AG09309 (cell line): Measurements from ENCODE around the gene GFOD1.

Experiments used
- DNase-seq: peaks from one replicate; pipeline ENCODE4 v3.0.0-alpha.2; 2010; ENCODE audit warnings: low read depth
- H3K4me3 ChIP-seq: 2 replicates; pipeline ENCODE4 v1.5.1; 2011; ENCODE audit warnings: mild to moderate bottlenecking, low read depth, low read length, moderate library complexity; ENCODE audit not compliant: control insufficient read depth
- TF ChIP-seq, protein P1 (sequence below): IDR thresholded peaks from 2 replicates; pipeline ENCODE4 v1.5.1; 2011; ENCODE audit warnings: mild to moderate bottlenecking, low read depth, low read length, inconsistent platforms; ENCODE audit not compliant: insufficient read depth, control insufficient read depth; ENCODE audit errors: missing control alignments

GFOD1 gene

DNA sequence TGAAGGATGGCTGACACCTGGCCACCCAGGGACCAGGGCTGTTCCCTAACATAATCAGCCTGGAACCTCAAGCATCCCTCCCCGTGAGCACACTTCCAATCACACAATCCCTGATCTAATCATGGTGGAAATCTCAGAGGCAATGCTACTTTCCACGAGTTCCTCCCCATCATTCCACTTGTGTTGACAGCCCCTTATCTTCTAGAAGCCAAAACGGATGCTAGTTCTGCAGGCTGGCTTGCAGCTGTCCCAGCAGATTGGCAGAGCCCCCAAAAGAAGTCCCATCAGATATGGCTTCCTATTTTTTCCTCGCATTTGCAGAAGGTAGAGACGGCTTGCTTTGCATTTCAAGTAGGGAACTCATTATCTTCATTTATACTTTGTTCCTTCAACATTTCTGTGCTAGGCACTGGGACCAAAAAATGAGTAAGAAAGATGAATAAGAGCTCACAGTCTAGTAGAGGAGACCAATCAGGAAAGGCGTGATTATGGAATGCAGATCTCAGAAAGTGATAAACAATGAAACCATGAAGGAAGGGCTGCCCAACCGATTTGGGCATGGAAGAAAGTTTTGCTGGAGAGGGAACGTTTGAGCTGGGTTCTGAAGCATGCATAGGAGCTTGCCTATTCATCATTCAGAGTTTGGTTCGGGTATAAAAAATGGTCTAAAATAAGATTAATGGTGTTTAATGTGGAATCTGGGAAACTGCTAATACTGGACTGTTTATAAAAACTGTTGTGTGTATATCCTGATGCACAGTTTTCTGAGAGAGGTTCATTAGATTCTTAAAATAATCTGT, 114.5 kb downstream of the GFOD1 start:
- DNase-seq = no peak
- TF ChIP-seq, protein P1, sequence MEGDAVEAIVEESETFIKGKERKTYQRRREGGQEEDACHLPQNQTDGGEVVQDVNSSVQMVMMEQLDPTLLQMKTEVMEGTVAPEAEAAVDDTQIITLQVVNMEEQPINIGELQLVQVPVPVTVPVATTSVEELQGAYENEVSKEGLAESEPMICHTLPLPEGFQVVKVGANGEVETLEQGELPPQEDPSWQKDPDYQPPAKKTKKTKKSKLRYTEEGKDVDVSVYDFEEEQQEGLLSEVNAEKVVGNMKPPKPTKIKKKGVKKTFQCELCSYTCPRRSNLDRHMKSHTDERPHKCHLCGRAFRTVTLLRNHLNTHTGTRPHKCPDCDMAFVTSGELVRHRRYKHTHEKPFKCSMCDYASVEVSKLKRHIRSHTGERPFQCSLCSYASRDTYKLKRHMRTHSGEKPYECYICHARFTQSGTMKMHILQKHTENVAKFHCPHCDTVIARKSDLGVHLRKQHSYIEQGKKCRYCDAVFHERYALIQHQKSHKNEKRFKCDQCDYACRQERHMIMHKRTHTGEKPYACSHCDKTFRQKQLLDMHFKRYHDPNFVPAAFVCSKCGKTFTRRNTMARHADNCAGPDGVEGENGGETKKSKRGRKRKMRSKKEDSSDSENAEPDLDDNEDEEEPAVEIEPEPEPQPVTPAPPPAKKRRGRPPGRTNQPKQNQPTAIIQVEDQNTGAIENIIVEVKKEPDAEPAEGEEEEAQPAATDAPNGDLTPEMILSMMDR = no peak
- H3K4me3 ChIP-seq = no peak overlapping the region

DNA sequence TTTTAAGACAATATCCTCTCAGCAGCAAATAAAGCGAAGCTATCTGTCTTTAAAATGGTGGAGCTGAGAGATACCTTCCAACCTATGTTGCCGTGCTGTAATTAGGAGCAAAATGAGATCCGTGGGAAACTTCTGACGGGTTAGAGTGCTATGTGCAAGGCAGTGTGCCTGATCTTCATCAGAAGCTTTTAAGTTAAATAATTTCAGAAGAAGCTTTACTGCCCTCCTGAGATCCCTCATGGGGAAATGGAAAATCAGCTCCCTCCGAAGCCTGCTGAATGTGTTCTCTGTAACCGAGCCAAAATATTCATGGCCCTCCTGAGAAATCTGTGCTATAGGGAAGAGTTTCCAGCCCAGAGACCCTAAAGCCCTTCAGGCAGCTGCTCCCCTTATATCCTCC, 115.3 kb downstream of the GFOD1 start:
- no peak for DNase-seq
- no peak overlapping the region for H3K4me3 ChIP-seq
- TF ChIP-seq, protein P1 = no peak

DNA sequence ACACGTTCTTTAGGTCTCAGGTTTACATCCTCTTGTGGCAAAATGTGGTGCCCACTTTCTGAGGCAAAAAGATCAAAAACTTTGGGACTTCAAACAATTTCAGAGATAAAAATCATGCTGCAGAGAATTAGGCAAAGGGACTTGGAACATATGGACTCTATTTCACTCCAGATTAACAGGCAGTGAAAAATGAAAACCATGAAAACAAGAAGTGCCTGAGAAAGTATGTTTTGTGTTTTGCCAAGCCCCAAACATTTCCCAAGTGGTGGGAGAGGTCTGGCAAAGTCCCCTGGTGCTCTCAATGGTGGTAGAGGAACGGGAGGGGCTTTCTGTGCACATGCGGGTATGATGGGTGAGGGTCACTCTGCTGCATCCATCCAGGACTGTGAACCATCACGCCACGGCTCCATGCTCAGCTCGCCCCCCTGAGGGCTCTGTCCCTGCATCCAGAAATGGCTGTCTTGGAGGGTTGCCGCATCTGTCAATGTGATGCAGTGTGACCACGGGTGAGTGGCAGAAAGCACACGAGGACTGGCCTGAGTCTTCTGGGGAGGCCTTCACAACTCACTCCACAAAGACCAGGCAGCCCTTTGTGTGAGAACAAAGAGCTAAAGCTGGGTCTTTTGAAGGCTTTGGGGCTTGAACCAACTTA, 115.9 kb downstream of the GFOD1 start:
- DNase-seq = no peak
- H3K4me3 ChIP-seq = no peak overlapping the region
- TF ChIP-seq, protein P1 = no peak

DNA sequence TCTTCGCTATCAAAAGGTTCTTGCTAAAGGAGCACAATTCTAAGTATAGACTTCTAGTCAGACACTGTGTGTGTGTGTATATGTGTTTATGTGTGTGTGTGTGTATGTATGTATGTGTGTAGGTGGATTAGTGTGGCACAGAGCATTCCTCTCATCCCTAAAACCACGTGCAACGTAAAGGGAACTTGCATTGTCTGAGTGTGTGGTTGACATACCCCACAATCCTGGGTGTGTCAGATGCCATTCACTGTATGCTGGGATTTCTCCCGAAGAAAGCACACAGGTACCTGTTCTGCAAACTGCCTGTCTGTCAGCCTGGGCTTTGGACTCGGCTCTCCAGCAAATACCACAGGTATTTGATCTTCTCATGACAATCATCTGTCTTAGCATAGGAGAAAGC, 116.8 kb downstream of the GFOD1 start:
- TF ChIP-seq, protein P1 = no peak
- no peak for DNase-seq
- H3K4me3 ChIP-seq = no peak overlapping the region

DNA sequence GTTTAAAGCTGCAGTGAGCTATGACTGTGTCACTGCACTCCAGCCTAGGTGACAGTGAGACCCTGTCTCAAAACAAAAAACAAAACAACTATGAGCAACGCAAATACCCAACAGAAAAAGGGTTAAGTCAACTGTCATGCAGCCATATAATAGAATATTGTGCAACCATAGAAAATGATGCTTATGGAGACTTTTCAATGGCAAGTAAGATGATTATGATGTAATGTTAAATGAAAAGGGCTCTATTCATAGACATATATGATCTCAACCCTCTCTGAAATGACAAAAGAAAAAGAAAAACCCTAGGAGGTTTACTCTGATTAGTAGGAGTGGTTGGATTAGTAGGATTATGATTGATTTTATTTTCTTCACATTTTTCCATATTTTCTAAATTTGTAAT, 117.8 kb downstream of the GFOD1 start:
- TF ChIP-seq, protein P1 = no peak
- no peak for DNase-seq
- no peak overlapping the region for H3K4me3 ChIP-seq

DNA sequence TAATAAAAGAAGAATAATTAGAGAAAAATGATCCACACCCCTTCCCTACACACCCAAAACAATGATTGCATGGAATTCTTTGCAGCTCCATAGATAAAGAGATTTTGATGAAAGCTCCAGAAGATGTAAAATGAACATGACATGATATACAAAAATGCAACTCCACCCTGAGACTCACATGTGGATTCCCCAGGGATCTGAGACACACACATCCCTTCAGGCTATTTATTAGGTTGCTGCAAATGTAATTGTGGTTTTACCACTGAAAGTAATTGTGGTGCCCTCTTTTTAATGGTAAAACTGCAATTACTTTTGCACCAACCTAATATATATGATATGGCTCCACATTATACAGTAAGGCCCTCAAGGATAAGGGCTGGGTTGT, 118.7 kb downstream of the GFOD1 start:
- TF ChIP-seq, protein P1 = no peak
- no peak for DNase-seq
- H3K4me3 ChIP-seq = no peak overlapping the region
